OCI-LY1 (cell line): ENCODE data around the gene TAB2.

ENCODE experiments used
- CTCF ChIP-seq: fragments of 200-600 bp; sonication (generic), shearing (Covaris generic); IDR thresholded peaks from 2 replicates; pipeline ENCODE4 v1.5.1; 2017; ENCODE audit warnings: mild to moderate bottlenecking, antibody characterized with exemption, low read length, moderate library complexity, mixed read lengths
- EZH2 ChIP-seq: fragments of 200-600 bp; sonication (generic), shearing (Covaris generic); IDR thresholded peaks from 2 replicates; pipeline ENCODE4 v1.8.0; 2017; ENCODE audit warnings: borderline replicate concordance, mixed run types, mild to moderate bottlenecking, antibody characterized with exemption, low read length, moderate library complexity, mixed read lengths

- TF ChIP-seq CTCF (no peak), EZH2 (no peak)
Measured at GRCh38 chr6:149421132-149421531, 103.6 kb downstream of the TAB2 start.
